ENCODE data around the gene PNPLA7. TPM values are rescaled to one million over a fixed set of nuclear protein-coding genes. Genes with fewer than 3 reads are reported as not detected.

Gene PNPLA7
- total and polyA plus RNA-seq, 2 of the 13 experiments (the other 11 are each of a cell fraction or from before 2014, with no cell fraction given) = 0.42 to 1.5 TPM

GRCh38 chr9:137456864-137457405 is 93.3 kb downstream of the PNPLA7 start:
- Histone ChIP-seq H2AFZ (ENCODE audit: low read length) (no peak overlapping the region), H3K79me2 (ENCODE audit: insufficient read depth, low read length) (peaks cover 31% of the 10 kb centered on the region), H3K4me3 (replicated peaks in 1 of 3; ENCODE audit: insufficient read depth in 1 of 3, low read depth in 2 of 3, low read length in 3 of 3) (peak overlapping the region; percentile 15 to 95 (median 95); a peak in 5 of 6 replicates), H3K9me3 (ENCODE audit: low read length) (no peaks in the 10 kb centered on the region), H3K27ac (ENCODE audit: extremely low read length, insufficient read depth, low read length) (peak overlapping the region; percentile 99), H3K4me1 (ENCODE audit: insufficient read depth, low read length) (peaks cover 79% of the 10 kb centered on the region), H3K4me2 (ENCODE audit: low read depth, low read length) (peak overlapping the region; percentile 96), H4K20me1 (ENCODE audit: insufficient read depth, low read length) (peaks cover 11% of the 10 kb centered on the region; the same call in 1 of the 2 replicates), H3K36me3 (replicated peaks in 1 of 2; ENCODE audit: control insufficient read depth in 1 of 2, insufficient read depth in 2 of 2, low read length in 2 of 2) (peaks cover 12 to 36% of the 10 kb centered on the region in 2 experiments), H3K27me3 (ENCODE audit: control insufficient read depth in 1 of 2, insufficient read depth in 2 of 2, low read length in 2 of 2) (no peaks in the 10 kb centered on the region), H3K9ac (ENCODE audit: insufficient read depth, low read depth, low read length) (peak overlapping the region; percentile 70)
- POLR2A ChIA-PET = no interaction called here
- FAIRE-seq (no peak), ATAC-seq (no peak), DNase-seq (ENCODE audit: low spot score) (no peak)
- WGBS (ENCODE audit: low lambda C conversion rate) = 93% methylated on average over 10 of the region's 10 CpGs
- intact Hi-C loops (cut with micrococcal nuclease; ENCODE audit: unreplicated experiment) (no loop called here), in situ Hi-C loops (cut with HindIII; ENCODE audit: extremely low pct_ligation_motif_present, low pct_unique_long_range_greater_than_20kb) (no loop called here)
- TF ChIP-seq ZMYM3 (CRISPR knock-in tag; IDR thresholded peaks at IDR 0.05) (peak; percentile 66; the same call in 1 of the 2 replicates), ZFP41 (CRISPR knock-in tag; IDR thresholded peaks at IDR 0.05; ENCODE audit: borderline replicate concordance) (0 out of 2 replicates have a peak, but pooled peaks have one; percentile 12), ZFP36 (IDR thresholded peaks at IDR 0.05; ENCODE audit: borderline replicate concordance, low read depth, low read length, partially characterized antibody) (peak; percentile 88), TBX2 (CRISPR knock-in tag; IDR thresholded peaks at IDR 0.05; ENCODE audit: borderline replicate concordance) (0 out of 2 replicates have a peak, but pooled peaks have one; percentile 24), RFXANK (CRISPR knock-in tag; IDR thresholded peaks at IDR 0.05) (no peak)
- BruUV-seq (replicated peaks) = no TSS peak
- CTCF ChIA-PET (ENCODE audit: low intra/inter-chr PET ratio, low total read pairs) = no interaction called here

DNA sequence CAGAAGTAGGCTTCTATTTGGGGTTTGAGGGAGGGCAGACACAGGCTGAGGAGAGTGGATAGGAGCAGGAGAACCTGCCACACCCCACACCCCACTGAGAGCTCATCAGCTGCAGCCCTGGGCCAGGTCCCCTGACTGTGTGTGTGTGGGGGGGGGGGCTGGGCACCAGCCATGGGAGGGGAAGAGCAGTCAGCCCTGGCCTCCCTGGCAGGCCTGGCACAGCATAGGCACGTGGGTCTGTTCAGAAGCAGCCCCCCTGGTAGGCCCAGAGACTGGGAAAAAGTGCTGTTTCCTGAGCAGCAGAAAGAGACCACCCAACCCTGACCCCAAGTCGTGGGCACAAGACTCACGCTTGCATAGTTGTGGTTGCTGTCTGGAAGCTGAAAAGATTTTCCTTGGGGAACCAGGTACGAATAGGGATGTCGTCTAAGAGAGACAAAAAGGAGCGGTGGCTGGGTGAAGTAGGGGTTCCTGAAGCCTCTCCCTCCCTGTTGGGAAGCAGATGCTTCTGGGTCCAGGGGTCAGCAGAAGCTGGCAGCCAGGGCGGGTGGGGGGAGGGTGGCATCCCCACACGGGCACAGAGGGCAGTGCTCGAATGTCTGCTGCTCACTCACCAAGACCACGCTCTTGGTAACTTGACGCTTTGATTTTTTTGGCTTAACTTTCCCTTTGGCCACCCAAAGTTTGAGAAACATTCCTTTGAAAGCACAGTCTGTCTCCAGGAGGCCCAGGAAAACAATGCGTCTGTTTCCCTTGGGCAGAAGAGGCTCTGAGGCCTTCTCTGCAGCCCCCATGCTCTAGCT is 93.9 kb downstream of the PNPLA7 start:
- FAIRE-seq = no peak
- Histone ChIP-seq H3K4me3 (replicated peaks in 1 of 3; ENCODE audit: insufficient read depth in 1 of 3, low read depth in 2 of 3, low read length in 3 of 3) (peak overlapping the region in 2 of 3 experiments; percentile 95; a peak in 5 of 6 replicates), H3K9me3 (ENCODE audit: low read length) (no peaks in the 10 kb centered on the region), H3K4me1 (ENCODE audit: insufficient read depth, low read length) (peaks cover 82% of the 10 kb centered on the region), H2AFZ (ENCODE audit: low read length) (no peak overlapping the region), H3K36me3 (replicated peaks in 1 of 2; ENCODE audit: control insufficient read depth in 1 of 2, insufficient read depth in 2 of 2, low read length in 2 of 2) (peaks cover 12 to 36% of the 10 kb centered on the region in 2 experiments), H3K4me2 (ENCODE audit: low read depth, low read length) (peak overlapping the region; percentile 96), H4K20me1 (ENCODE audit: insufficient read depth, low read length) (peaks cover 11% of the 10 kb centered on the region; the same call in 1 of the 2 replicates), H3K27ac (ENCODE audit: extremely low read length, insufficient read depth, low read length) (peak overlapping the region; percentile 99), H3K27me3 (ENCODE audit: control insufficient read depth in 1 of 2, insufficient read depth in 2 of 2, low read length in 2 of 2) (no peaks in the 10 kb centered on the region), H3K9ac (ENCODE audit: insufficient read depth, low read depth, low read length) (peak overlapping the region; percentile 70; the same call in 1 of the 2 replicates), H3K79me2 (ENCODE audit: insufficient read depth, low read length) (peaks cover 31% of the 10 kb centered on the region)
- ChIA-PET POLR2A (interaction anchor here (0.6 to 1.2 kb wide), 2 partner anchors 14 to 33 kb away, joined by 3 to 4 read pairs; partner anchors contain the start of genes EXD3 and NOXA1), CTCF (ENCODE audit: low intra/inter-chr PET ratio, low total read pairs) (no interaction called here)
- TF ChIP-seq NR2C2 (CRISPR knock-in tag; IDR thresholded peaks at IDR 0.05; ENCODE audit: borderline replicate concordance) (no peak), HIC2 (CRISPR knock-in tag; IDR thresholded peaks at IDR 0.05; ENCODE audit: low read depth) (peak; percentile 59; the same call in 1 of the 2 replicates), TRIM22 (IDR thresholded peaks at IDR 0.05) (no peak), PLRG1 (conservative IDR thresholded peaks at IDR 0.05) (no peak), HNRNPL (IDR thresholded peaks at IDR 0.05; ENCODE audit: low read depth, low read length) (peak; percentile 80; the same call in 1 of the 2 replicates), TSC22D2 (CRISPR knock-in tag; IDR thresholded peaks at IDR 0.05; ENCODE audit: borderline replicate concordance) (no peak), CHCHD3 (CRISPR knock-in tag; IDR thresholded peaks at IDR 0.05) (no peak), PHF20 (CRISPR knock-in tag; IDR thresholded peaks at IDR 0.05) (0 out of 2 replicates have a peak, but pooled peaks have one; percentile 0)
- BruUV-seq (replicated peaks) = no TSS peak
- DNase-seq (ENCODE audit: low spot score) = no peak
- ATAC-seq = no peak
- 79% methylated on average over 12 of the region's 12 CpGs for WGBS (ENCODE audit: low lambda C conversion rate)
- in situ Hi-C loops (cut with HindIII; ENCODE audit: extremely low pct_ligation_motif_present, low pct_unique_long_range_greater_than_20kb) (no loop called here), intact Hi-C loops (cut with micrococcal nuclease; ENCODE audit: unreplicated experiment) (no loop called here)

All from HepG2 (cell line).